Measurements from ENCODE around the gene CTNND2. TPM values are rescaled to one million over a fixed set of nuclear protein-coding genes. Genes with fewer than 3 reads are reported as not detected.

CTNND2 gene
- total RNA-seq, 1 donor from 2014 or later, result 143 TPM

DNA sequence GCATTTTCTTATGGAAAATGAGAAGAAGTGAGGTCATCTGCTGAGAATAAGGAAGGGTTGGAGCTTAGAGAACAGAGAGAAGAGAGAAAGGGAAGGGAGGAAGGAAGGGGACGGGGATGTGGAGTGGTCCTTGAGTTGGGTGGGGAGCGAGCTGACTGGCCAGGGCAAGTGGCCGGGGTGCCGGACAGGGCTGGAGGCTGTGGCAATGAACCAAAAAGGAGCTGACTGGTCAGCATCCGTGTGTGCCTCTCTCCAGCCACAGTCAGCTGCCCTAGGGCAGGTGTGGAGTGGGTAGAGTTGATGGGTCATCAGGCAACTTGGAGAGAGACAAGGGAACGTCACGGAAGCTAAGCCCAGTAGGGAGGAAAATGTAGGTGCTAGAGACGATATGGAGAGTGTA is 908.4 kb downstream of the CTNND2 start:
- TF ChIP-seq, protein P1, sequence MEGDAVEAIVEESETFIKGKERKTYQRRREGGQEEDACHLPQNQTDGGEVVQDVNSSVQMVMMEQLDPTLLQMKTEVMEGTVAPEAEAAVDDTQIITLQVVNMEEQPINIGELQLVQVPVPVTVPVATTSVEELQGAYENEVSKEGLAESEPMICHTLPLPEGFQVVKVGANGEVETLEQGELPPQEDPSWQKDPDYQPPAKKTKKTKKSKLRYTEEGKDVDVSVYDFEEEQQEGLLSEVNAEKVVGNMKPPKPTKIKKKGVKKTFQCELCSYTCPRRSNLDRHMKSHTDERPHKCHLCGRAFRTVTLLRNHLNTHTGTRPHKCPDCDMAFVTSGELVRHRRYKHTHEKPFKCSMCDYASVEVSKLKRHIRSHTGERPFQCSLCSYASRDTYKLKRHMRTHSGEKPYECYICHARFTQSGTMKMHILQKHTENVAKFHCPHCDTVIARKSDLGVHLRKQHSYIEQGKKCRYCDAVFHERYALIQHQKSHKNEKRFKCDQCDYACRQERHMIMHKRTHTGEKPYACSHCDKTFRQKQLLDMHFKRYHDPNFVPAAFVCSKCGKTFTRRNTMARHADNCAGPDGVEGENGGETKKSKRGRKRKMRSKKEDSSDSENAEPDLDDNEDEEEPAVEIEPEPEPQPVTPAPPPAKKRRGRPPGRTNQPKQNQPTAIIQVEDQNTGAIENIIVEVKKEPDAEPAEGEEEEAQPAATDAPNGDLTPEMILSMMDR (IDR thresholded peaks at IDR 0.05; ENCODE audit: unreplicated experiment), result no peak
- peaks cover 43% of the 10 kb centered on the region for H3K36me3 Mint-ChIP-seq (ENCODE audit: insufficient read depth)
- H3K27ac Mint-ChIP-seq, result no peak overlapping the region
- peaks cover 8% of the 10 kb centered on the region for H3K27me3 Mint-ChIP-seq
- peaks cover 9% of the 10 kb centered on the region for H3K4me1 Mint-ChIP-seq (ENCODE audit: low read depth)
- peaks cover 11% of the 10 kb centered on the region for H3K9me3 Mint-ChIP-seq (ENCODE audit: low read depth)
- DNase-seq (ENCODE audit: low spot score, unreplicated experiment), result no peak
- no peak overlapping the region for H3K4me3 Mint-ChIP-seq (ENCODE audit: low read depth)

- Mint-ChIP-seq H3K9me3 (ENCODE audit: low read depth) (peaks cover 11% of the 10 kb centered on the region), H3K27ac (no peak overlapping the region), H3K36me3 (ENCODE audit: insufficient read depth) (peaks cover 46% of the 10 kb centered on the region), H3K4me1 (ENCODE audit: low read depth) (peaks cover 11% of the 10 kb centered on the region), H3K27me3 (peaks cover 8% of the 10 kb centered on the region), H3K4me3 (ENCODE audit: low read depth) (no peak overlapping the region)
- no peak for DNase-seq (ENCODE audit: low spot score, unreplicated experiment)
- TF ChIP-seq, protein P1 (IDR thresholded peaks at IDR 0.05; ENCODE audit: unreplicated experiment), result no peak
These were observed 909.9 kb downstream of the CTNND2 start for GRCh38 chr5:10994091-10994986.

GRCh38 chr5:10990634-10991033 is 913.6 kb downstream of the CTNND2 start:
- peaks cover 10% of the 10 kb centered on the region for H3K4me1 Mint-ChIP-seq (ENCODE audit: low read depth)
- H3K27me3 Mint-ChIP-seq, result peaks cover 8% of the 10 kb centered on the region
- no peak for DNase-seq (ENCODE audit: low spot score, unreplicated experiment)
- H3K9me3 Mint-ChIP-seq (ENCODE audit: low read depth), result peaks cover 10% of the 10 kb centered on the region
- peaks cover 35% of the 10 kb centered on the region for H3K36me3 Mint-ChIP-seq (ENCODE audit: insufficient read depth)
- H3K27ac Mint-ChIP-seq, result no peak overlapping the region
- TF ChIP-seq, protein P1 (IDR thresholded peaks at IDR 0.05; ENCODE audit: unreplicated experiment), result no peak
- H3K4me3 Mint-ChIP-seq (ENCODE audit: low read depth), result no peak overlapping the region

- no peaks in the 10 kb centered on the region for H3K27me3 Mint-ChIP-seq
- DNase-seq (ENCODE audit: low spot score, unreplicated experiment), result no peak
- TF ChIP-seq, protein P1 (IDR thresholded peaks at IDR 0.05; ENCODE audit: unreplicated experiment), result no peak
- no peak overlapping the region for H3K27ac Mint-ChIP-seq
- no peak overlapping the region for H3K4me3 Mint-ChIP-seq (ENCODE audit: low read depth)
- peaks cover 10% of the 10 kb centered on the region for H3K4me1 Mint-ChIP-seq (ENCODE audit: low read depth)
- peaks cover under 1% of the 10 kb centered on the region for H3K9me3 Mint-ChIP-seq (ENCODE audit: low read depth)
- peaks cover 26% of the 10 kb centered on the region for H3K36me3 Mint-ChIP-seq (ENCODE audit: insufficient read depth)
These were observed 914.5 kb downstream of the CTNND2 start for GRCh38 chr5:10989577-10990263.

DNA sequence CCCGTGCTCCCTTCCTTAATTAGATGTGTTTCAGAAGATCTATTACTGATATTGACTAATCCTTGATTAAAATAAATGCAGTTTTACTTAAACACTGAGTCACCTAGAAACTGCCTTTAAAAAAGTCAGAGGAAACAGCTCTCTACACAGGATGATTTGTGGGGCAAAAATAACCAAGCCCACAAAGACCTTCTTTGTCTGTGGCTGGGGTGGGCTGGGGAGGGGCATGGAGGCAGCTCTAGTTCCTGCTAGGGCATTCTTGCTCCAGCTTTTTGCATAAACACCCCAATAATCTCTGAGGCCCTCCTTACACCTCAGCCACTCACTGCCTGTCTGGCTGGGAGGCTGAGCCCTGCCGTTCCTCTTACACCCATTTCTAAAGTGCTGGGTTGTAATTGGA is 915.6 kb downstream of the CTNND2 start:
- no peaks in the 10 kb centered on the region for H3K9me3 Mint-ChIP-seq (ENCODE audit: low read depth)
- no peak overlapping the region for H3K4me3 Mint-ChIP-seq (ENCODE audit: low read depth)
- no peak for DNase-seq (ENCODE audit: low spot score, unreplicated experiment)
- TF ChIP-seq, protein P1 (IDR thresholded peaks at IDR 0.05; ENCODE audit: unreplicated experiment), result no peak
- no peak overlapping the region for H3K27ac Mint-ChIP-seq
- H3K36me3 Mint-ChIP-seq (ENCODE audit: insufficient read depth), result peaks cover 25% of the 10 kb centered on the region
- no peaks in the 10 kb centered on the region for H3K27me3 Mint-ChIP-seq
- H3K4me1 Mint-ChIP-seq (ENCODE audit: low read depth), result peaks cover 10% of the 10 kb centered on the region

Data from progenitor cell of endocrine pancreas (in vitro differentiated cells).